D721Med (cell line): ENCODE results near the gene FARSA.
A peak's percentile ranks its signal among the peaks of the same experiment; 100 is the strongest.

ENCODE experiments used
- DNase-seq: peaks from one replicate; pipeline ENCODE4 v3.0.0; 2011; ENCODE audit warnings: low spot score; ENCODE audit not compliant: insufficient read length
- FAIRE-seq: peaks from 2 replicates; lab custom pipeline; 2011; peaks lifted over from hg19 to GRCh38; lab: Jason Lieb, UNC
- TF ChIP-seq, protein P1 (sequence below): IDR thresholded peaks from 2 replicates; pipeline ENCODE4 v1.5.1; 2012; ENCODE audit warnings: mild to moderate bottlenecking, control low read depth; ENCODE audit not compliant: insufficient read depth; ENCODE audit errors: missing control alignments

The FARSA gene

GRCh38 chr19:12885749-12886650 is 47.5 kb downstream of the FARSA start:
- TF ChIP-seq, protein P1, sequence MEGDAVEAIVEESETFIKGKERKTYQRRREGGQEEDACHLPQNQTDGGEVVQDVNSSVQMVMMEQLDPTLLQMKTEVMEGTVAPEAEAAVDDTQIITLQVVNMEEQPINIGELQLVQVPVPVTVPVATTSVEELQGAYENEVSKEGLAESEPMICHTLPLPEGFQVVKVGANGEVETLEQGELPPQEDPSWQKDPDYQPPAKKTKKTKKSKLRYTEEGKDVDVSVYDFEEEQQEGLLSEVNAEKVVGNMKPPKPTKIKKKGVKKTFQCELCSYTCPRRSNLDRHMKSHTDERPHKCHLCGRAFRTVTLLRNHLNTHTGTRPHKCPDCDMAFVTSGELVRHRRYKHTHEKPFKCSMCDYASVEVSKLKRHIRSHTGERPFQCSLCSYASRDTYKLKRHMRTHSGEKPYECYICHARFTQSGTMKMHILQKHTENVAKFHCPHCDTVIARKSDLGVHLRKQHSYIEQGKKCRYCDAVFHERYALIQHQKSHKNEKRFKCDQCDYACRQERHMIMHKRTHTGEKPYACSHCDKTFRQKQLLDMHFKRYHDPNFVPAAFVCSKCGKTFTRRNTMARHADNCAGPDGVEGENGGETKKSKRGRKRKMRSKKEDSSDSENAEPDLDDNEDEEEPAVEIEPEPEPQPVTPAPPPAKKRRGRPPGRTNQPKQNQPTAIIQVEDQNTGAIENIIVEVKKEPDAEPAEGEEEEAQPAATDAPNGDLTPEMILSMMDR: no peak
- no peak for FAIRE-seq
- no peak for DNase-seq

DNA sequence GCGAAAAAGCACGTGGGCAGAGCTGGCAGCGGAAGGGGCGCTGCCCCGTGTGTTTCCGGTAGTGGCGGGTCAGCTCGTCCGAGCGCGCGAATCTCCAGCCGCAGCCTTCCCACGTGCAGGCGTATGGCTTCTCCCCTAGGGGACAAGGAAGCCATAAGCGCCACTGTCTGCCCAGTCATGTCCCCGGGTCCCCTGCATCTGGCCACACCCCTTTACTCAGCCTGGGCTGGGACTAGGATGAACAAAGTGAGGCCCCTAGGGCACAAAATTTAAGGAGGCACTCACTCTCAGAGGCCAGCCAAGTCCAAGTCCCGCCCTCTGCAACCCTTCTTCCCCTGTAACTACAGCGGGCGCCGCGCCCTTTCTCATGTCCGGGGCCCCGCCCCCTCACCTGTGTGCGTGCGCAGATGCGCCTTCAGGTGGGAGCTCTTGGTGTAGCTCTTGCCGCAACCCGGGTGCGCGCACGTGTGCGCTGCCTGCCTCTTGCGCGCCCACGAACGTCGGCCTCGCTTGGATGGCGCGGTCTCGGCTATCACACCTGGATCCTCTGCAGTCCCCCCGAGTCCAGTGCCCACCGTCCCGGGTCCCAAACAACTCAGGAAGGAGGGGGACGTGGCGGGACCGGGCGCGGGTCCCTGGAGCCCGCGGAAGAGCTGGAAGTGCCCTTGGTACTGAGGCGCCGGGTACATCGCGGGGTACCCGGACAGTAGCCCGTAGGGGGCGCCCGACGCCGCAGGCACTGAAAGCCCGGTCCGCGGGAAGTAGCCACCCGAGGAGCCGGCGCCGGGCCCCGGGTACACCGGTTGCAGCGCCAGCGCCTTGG is 48.4 kb downstream of the FARSA start:
- DNase-seq (no peak), FAIRE-seq (no peak)
- TF ChIP-seq, protein P1: no peak

DNA sequence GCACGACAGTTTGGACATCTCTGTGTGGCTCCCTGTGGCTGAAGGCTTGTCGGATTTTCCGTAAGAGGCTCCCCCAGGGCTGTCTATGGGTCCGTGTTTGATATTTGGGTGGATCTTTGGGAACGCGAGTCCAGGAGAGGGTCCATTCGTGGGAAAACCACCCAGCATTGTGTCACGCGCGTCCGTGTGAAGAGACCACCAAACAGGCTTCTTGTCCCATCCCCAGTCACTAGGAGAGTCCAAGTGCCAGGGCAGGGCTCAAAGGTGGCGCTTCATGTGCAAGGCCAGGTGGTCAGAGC is 48.9 kb downstream of the FARSA start:
- TF ChIP-seq, protein P1: no peak
- FAIRE-seq (no peak), DNase-seq (no peak)

DNA sequence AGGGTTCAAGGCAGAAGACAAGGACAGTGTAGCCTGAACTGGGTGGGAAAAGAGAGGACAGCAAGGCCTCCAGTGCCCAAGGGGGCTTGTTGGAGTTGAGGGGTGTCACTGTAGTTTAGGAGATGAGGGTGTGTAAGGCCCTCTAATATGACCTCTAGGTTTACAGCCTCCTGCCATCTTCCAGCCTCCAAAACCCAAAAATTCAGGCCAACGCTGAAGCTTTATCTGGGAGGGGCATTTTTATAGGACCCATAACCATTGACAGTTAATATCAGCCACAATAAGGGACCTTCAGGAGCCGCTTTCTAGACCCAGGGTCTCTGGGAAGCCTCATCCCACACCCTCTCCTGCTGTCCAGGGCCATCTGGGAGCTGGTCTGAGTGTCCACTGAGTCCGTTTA is 49.3 kb downstream of the FARSA start:
- FAIRE-seq (no peak), DNase-seq (no peak)
- TF ChIP-seq, protein P1: no peak

- FAIRE-seq: no peak
- TF ChIP-seq, protein P1: no peak
- DNase-seq: no peak
Observed at GRCh38 chr19:12882589-12882988, 50.9 kb downstream of the FARSA start.

DNA sequence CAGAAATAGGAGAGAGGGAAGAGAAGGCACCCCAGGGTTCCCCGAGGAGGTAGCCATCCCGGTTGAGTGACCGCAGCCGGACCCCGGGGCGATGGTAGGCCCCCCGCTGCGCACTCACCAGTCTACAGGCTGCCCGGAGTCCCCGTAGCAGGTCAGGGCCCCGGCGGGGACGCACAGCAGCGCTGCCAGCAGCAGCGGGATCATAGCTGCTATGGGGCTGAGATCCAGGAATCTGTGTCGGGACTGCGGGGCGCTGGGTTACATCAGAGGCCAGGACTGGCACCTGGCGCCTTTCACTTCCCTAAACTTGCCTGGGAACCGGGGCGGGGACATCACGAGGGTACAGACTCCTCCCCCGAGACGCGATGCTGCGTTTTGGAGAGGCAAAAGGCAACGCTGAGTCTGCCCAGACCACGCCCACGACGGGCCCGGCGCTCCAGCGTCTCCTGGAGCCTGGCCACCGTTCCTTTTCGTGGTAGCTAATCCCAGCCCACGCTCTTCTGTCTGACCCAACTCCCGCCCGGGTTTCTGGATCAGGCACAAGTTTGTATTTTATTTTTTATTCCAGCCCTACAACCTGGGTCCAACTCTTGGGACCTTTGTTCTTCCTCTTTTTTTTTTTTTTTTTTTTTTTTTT is 52.2 kb downstream of the FARSA start, which contains the start of gene DNASE2:
TSS of gene DNASE2 (minus strand) at position 278 of the 637 bp plus-strand sequence. CDS start at position 204, 74 bp downstream.
- DNase-seq (peak; percentile 96), FAIRE-seq (no peak)
- TF ChIP-seq, protein P1: no peak
